Embryonic facial prominence (tissue), 1 donor: ENCODE results near the gene TSPAN16.
"Not testable (repeated sequence)": the region's sequence is repeated elsewhere in the genome, so short reads cannot be mapped to it uniquely, and the experiment has no call there.

Source experiments
- DNase-seq: peaks from one replicate; pipeline ENCODE4 v3.0.0-alpha.2; 2016; ENCODE audit errors: extremely low spot score

Gene TSPAN16

DNA sequence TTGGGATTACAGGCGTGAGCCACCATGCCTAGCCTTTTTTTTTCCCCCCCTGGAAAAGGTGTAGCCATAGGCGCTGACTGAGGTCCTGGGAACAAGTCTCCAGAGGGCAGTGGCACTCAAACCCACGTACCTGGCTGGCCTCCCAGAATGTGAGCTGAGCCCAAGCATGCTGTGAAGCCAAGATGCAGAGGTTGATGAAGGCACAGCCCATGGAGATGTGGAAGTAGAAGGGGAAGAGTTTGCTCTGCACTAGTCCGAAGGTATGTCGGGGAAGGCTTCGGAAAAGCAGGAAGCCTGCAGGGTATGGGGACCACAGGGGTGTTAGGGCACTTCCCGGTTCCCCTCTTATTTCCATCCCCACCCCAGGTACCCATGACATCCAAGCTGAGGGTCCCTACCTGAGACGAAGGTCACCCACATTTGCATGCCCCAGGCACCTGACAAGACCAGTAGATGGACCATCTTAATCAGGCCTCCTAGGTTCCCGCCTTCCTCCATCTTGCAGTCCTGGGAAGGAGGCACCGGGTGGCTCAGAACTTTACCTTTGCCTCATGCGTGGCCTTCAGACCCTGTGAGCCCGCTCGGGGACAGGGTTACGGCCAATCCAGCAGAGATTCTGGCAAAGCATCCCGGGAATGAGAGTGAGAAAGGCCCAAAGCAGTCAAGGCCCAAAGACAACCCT lies 49.3 kb downstream of the TSPAN16 start:
- no peak for DNase-seq

DNA sequence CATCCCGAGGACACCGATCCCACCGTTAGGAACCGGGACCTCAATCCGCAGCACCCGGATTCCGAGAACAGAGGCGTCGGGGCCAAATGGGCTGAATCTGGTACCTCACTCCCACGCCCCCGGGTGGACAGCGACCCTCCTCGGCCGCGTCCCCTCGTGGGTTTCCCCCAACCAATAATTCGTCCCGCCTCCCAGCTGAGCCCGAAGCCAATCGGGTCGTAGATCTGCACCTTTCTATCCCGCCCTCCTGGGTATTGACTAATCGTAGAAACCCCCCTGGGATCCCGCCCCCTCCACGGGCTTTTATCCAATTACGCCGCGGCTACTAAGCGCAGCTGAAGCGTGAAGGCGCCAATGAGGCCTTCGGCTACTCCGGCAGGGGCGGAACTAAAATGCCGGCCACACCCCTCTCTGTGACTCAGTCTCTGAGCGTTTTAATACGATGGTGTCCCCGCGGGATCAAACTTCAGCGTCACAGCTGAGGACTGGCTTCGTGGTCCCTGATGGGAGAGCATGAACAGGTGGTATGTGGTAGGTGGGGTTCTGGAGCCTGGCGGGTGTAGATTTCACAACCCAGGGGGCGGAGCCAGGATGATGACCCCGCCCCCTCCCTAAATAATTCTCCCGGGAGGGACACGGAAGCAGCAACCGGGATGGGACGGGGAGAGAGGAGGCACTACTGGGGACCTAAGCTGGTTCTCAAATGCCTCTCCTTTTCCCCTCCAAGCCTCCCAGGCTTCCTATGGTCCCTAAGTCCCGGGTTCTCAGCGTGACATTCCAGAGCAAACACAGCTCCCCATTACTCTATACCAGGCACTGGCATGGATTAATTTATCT lies 50.4 kb downstream of the TSPAN16 start, which contains the start of the genes CCDC159 and TMEM205:
CCDC159 (plus strand) TSS at position 416 of the 837 bp plus-strand sequence; CDS start at position 504, 88 bp downstream.
TMEM205 (minus strand) TSS at position 165 of the 837 bp plus-strand sequence. CDS start 649 bp downstream, outside the sequence.
- peak; percentile 89 for DNase-seq

DNA sequence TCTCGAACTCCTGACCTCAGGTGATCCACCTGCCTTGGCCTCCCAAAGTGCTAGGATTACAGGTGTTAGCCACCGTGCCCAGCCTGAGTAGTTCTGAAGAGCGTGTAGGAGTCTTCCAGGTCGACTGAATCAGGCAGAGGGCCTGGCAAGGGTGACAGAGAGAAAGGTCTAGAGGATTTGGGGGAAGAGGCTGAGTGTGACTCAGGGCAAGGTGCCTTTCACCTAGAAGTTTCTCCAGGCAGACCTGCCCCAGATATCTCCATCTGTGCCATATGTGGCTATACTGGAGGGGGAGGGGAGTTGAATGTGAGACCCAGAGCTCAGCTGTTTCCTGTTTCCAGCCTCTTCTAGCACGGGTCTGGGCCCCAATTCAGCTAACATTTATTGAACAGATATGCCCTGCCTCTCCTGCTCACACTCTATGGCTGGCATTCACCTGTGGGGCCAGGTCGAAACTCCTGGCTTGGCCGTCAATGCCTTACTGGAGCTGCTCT lies 51.6 kb downstream of the TSPAN16 start:
- DNase-seq, result no peak

DNA sequence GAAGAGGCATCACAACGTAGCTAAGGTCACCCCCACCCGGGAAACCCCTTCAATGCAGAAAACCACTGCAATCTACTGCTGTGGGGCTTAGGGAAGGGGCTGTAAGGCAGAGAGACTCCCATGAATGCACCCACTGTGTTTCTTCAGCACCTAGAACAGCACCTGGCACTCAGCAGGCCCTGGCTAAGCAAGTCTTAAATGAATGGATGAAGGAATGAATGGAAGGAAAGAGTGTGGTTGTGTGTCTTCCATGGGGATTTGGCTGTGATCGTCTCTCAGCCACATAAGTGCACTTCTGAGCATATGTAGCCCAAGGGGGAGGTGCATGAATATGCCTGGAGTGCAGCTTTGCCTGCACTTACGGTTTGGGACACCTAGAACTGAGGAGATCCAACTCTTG lies 53.2 kb downstream of the TSPAN16 start:
- no peak for DNase-seq

DNA sequence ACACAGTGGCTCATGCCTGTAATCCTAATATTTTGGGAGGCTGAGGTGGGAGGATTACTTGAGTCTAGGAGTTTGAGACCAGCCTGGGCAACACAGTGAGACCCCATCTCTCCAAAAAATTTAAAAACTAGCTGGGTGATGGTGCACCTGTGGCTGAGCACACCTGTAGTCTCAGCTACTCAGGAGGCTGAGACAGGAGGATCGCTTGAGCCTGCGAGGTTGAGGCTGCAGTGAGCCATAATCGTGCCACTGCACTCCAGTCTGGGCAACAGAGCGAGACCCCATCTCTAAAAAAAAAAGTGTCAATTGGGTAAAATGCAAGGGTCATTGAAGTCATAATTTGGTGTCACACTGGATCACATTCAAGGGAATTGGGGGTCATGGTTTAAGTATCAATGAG lies 58.1 kb downstream of the TSPAN16 start:
- DNase-seq, result not testable (repeated sequence)

DNA sequence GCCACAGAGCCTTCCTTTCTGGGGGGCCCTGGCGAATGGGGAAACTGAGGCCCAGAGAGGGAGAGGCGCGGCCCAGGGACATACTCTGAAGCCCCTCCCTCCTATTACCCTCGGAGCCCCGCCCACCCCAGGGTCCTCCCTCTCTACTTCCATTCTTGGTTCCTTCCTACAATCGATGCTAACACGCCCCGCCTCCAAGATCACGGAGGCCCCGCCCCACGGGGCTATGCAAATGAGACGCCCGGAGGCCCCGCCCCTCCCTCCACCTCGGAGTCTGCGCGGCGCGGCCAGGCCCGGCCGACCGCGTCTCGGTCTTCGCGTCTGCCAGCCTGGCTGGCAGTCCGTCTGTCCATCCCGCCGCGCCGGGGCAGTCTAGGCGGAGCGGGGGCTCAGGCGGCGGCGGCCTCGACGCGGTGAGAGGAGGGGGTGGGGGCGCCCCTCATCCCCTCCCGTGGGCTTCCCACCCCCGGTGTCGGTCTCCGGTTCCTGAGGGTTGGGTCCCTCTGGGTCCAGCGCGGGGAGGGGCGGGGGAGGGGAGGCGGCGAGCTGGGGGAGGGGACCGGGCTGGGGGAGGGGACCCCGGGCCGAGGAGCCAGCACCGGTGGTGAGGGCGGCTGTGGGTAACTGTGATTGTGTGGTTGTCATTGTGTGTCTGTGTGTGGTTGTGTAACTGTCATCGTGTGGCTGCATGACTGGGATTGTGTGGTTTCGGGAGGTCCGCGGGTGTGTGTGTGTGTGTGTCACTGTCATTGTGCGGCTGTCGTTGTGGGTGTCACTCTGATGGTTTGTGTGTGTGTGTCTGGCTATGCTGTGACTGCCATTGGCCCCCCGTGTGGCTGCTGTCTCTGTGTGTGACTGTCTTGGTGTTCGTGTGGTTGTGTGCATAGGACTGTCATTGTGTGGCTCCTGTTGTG lies 59.5 kb downstream of the TSPAN16 start, which contains the start of gene PLPPR2:
PLPPR2 (plus strand) TSS at position 273 of the 914 bp plus-strand sequence. CDS start 2,242 bp downstream, outside the sequence.
- peak; percentile 50 for DNase-seq

DNA sequence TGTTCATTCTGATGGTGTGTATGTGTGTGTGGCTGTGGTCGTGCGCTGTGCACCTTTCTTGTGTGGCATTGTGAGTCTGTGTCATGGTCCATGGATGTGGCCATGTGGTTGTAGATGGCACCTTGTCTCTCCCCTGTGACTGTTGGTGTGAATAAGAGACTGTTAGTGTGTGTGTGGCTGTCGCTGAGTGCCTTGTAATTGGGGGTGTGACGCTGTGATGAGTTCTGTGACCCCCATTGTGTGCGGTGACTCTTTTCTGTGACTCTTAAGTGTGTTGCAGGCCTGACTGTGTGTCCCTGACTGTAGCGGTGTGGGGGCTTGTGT lies 60.1 kb downstream of the TSPAN16 start:
- DNase-seq, result no peak

DNA sequence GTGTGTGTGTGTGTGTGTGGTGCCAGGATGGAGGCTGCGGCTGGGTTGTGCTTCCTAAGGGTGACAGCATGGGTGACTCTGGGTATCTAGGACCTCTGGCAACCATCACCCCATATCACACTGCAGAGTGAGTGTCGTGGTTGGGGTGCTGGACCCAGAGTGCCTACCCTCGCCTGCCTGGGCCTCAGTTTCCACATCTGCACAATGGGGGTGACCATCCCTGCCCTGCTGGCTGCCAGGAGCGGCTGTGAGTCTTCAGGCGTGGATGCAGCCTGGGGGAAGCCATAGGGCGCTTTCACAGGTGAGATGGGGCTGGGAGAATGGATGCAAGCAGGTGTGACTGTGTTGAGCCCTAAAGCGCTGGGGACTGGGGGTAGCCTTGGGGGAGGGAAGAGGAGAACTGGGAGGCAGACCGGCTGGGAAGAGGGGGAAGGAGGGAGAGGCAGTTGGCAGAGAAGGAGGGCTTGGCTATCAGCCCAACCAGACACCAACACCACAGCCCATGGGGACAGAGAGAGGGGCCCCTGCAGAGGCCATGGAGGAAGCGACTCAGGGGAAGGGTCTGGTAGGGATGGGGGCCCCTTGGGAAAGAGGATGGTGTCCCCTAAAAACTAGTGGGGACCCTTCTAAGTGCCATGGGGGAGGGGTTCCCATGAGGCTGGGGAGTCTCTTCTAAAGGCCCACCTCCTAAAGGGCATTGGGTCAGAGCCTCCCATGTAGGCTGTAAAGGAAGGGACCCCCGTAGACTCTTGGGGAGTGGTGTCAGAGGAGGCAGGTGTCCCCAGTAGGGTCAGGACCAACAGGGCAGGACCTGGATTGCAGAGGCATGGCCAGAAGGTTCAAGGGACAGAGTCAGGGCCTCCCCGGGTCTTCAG lies 61.0 kb downstream of the TSPAN16 start:
- no peak for DNase-seq

DNA sequence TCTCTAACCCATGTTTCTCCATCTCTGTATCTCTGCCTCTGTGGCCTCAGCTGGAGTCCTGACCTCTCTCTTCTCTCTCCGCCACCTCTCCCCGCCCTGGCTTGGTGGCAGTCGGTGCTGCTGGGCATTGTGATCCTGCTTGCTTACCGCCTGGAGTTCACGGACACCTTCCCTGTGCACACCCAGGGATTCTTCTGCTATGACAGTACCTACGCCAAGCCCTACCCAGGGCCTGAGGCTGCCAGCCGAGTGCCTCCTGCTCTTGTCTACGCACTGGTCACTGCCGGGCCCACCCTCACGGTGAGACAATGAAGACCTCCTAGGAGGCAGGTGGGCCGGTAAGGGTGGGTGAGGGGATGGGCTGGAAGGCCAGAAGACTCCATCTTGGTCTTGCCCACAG lies 63.5 kb downstream of the TSPAN16 start:
- DNase-seq, result no peak

DNA sequence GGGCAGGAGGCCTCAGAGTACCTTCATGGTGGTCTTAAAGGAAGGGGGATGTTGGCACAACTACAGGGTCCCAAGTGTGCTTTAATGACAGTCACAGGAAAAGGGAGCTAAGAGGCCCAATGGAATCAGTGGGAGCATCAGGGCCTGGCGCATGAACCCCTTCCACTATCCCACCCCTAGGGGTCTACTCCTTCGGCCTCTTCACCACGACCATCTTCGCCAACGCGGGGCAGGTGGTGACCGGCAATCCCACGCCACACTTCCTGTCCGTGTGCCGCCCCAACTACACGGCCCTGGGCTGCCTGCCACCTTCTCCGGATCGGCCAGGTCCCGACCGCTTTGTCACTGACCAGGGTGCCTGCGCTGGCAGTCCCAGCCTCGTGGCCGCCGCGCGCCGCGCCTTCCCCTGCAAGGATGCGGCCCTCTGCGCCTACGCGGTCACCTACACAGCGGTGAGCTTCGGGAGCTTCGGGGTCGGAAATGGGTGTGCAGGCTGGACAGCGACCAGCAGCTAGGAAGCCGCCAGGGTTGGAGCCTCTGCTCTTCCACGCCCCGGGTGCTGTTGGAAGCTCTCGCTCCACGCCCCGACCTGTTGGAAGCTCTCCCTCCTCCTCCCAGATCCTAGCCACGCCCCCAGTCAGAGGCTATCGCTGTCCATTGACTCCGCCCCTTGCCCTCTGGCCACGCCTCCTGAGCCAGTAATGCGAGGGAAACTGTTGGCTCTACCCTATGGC lies 65.2 kb downstream of the TSPAN16 start:
- no peak for DNase-seq

DNA sequence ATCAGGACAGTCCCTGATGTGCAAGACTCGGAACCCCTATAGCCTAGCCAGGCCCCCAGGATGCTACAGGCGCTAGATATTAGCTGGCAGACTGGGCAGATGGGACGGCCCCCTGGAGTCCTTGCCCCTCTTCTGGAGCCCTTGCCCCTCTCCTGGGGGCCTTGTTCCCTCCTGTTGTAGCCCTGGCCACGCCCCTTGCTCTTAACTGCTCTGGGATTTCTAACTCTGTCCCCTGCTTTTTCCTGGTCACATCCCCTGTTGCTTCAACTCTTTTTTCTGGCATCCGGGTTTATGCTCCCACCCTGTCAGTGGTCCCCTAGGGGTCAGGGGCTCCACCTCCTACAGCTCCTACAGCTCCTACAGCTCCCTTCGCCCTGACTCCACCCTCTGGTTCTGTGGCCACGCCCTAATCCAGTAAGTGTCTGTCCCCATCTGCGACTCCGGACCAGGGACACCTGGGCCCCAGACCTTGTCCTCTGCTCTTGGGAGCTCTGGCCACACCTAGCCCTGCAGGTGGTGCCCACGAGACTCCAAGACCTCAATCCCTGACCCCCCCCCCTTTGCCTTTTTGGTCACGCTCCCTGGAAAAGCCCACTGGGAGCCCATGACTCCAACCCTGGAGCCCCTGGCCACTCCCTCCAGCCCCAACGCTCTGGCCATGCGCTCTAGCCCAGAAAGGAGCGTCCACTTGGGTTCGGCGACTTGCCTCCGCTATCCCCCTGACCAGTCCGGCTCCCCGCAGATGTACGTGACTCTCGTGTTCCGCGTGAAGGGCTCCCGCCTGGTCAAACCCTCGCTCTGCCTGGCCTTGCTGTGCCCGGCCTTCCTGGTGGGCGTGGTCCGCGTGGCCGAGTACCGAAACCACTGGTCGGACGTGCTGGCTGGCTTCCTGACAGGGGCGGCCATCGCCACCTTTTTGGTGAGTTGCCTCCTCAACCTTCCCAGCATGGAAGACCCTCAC lies 66.1 kb downstream of the TSPAN16 start:
- DNase-seq, result no peak

DNA sequence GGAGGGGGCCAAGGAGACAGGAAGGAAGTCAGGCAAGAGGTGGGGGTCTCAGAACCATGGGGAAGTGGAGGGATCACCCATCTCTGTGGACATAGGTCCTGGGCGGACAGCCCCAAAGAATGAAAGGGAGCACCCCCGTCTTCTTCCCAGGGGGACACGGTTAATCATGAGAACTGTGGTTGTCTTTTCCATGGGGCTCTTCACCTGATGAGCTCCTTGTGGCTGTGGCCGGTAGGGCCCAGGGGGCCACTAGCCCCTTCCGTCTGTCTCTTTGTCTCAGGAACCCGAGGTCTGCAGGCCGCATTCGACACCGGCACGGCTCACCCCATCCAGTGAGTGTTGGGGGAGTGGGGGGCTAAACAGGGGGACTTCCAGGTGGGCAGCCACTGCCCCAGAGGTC lies 67.9 kb downstream of the TSPAN16 start:
- no peak for DNase-seq

DNA sequence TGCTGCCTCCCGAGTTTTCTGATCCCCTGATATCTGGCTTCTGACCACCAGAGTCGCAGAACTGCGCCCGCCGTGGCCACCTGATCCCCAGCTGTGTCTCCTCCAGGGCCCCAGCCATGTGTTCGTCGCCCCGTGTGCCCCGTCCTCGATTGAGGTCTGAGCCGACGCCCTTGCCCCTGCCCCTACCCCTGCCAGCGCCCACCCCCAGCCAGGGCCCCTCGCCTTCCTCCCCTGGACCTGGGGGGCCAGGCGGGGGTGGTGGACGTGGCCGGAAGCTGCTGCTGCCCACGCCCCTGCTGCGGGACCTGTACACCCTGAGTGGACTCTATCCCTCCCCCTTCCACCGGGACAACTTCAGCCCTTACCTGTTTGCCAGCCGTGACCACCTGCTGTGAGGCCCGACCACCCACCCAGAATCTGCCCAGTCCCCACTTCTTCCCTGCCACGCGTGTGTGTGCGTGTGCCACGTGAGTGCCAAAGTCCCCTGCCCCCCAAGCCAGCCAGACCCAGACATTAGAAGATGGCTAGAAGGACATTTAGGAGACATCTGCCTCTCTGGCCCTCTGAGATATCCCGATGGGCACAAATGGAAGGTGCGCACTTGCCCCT lies 68.4 kb downstream of the TSPAN16 start:
- DNase-seq, result no peak

DNA sequence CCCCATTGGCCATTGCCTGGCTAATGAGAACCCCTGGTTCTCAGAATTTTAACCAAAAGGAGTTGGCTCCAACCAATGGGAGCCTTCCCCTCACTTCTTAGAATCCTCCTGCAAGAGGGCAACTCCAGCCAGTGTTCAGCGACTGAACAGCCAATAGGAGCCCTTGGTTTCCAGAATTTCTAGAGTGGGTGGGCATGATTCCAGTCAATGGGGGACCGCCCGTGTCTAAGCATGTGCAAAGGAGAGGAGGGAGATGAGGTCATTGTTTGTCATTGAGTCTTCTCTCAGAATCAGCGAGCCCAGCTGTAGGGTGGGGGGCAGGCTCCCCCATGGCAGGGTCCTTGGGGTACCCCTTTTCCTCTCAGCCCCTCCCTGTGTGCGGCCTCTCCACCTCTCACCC lies 69.0 kb downstream of the TSPAN16 start:
- DNase-seq, result no peak
